ENCODE results near the gene ADORA2A.
"Not testable (repeated sequence)": the region's sequence is repeated elsewhere in the genome, so short reads cannot be mapped to it uniquely, and the experiment has no call there.

Gene ADORA2A

GRCh38 chr22:24482998-24483397, 55.6 kb downstream of the ADORA2A start:
- no peaks in the 10 kb centered on the region for H3K36me3 ChIP-seq (ENCODE audit: control insufficient read depth in 1 of 2, insufficient read depth in 2 of 2, low read length in 2 of 2)
- H3K4me3 ChIP-seq (ENCODE audit: low read depth in 1 of 2, low read length in 2 of 2): no peak overlapping the region
- no peaks in the 10 kb centered on the region for H3K9me3 ChIP-seq (ENCODE audit: control insufficient read depth in 1 of 2, low read length in 2 of 2)
- H3K27ac ChIP-seq (ENCODE audit: low read length): no peak overlapping the region
- H3K27me3 ChIP-seq (ENCODE audit: low read depth, low read length): no peaks in the 10 kb centered on the region
- no peaks in the 10 kb centered on the region for H3K4me1 ChIP-seq (ENCODE audit: control insufficient read depth in 1 of 2, insufficient read depth in 2 of 2, low read length in 2 of 2)

DNA sequence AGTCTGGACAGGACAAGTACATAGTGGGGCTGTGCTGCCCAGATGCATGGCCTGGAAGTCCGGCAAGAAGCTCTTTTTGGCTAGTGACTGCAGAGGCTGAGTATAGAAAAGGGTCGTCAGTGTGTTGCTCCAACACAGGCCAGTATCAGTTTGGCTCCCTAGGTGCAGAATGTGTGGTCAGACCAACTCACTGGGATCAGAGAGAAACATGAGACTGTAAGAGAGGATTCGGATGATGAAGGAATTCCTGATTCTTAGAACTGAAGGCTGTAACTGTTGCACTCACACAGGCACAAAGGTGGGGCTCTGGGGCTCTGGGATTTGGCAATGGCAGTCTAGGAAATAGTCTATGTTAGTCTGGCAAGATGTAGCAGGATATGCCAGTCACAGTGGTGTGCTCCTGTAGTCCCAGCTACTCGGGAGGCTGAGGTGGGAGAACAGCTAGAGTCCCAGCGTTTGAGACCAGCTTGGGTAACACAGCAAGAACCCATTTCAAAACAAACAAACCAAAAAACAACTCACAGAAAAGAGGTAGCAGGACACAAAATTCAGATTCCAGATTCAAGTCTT, 56.7 kb downstream of the ADORA2A start:
- Histone ChIP-seq H3K36me3 (ENCODE audit: control insufficient read depth in 1 of 2, insufficient read depth in 2 of 2, low read length in 2 of 2) (no peaks in the 10 kb centered on the region), H3K27me3 (ENCODE audit: low read depth, low read length) (no peaks in the 10 kb centered on the region), H3K9me3 (ENCODE audit: control insufficient read depth in 1 of 2, low read length in 2 of 2) (no peaks in the 10 kb centered on the region), H3K27ac (ENCODE audit: low read length) (no peak overlapping the region), H3K4me1 (ENCODE audit: control insufficient read depth in 1 of 2, insufficient read depth in 2 of 2, low read length in 2 of 2) (no peaks in the 10 kb centered on the region), H3K4me3 (ENCODE audit: low read depth in 1 of 2, low read length in 2 of 2) (no peak overlapping the region)

DNA sequence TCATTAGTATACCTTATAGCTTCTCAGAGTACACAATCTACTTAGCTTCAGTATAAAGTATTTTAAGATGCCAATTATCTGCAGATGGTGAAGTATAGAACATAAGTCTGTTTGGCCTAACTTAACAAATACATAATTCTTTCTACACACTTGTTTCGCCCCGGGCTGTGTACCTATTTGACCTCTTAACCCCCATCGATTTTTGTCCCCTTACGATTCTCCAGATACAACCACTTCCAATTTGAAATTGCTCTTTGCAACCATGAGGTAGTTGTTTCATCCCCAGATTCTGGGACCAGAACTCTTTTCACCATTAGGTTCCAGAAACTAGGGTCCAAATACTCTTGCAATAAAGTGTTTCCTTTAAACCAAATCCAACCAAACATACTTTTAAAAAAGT, 57.8 kb downstream of the ADORA2A start:
- Histone ChIP-seq H3K4me1 (ENCODE audit: control insufficient read depth in 1 of 2, insufficient read depth in 2 of 2, low read length in 2 of 2) (no peaks in the 10 kb centered on the region), H3K27me3 (ENCODE audit: low read depth, low read length) (no peaks in the 10 kb centered on the region), H3K9me3 (ENCODE audit: control insufficient read depth in 1 of 2, low read length in 2 of 2) (no peaks in the 10 kb centered on the region), H3K27ac (ENCODE audit: low read length) (no peak overlapping the region), H3K4me3 (ENCODE audit: low read depth in 1 of 2, low read length in 2 of 2) (no peak overlapping the region), H3K36me3 (ENCODE audit: control insufficient read depth in 1 of 2, insufficient read depth in 2 of 2, low read length in 2 of 2) (no peaks in the 10 kb centered on the region)

DNA sequence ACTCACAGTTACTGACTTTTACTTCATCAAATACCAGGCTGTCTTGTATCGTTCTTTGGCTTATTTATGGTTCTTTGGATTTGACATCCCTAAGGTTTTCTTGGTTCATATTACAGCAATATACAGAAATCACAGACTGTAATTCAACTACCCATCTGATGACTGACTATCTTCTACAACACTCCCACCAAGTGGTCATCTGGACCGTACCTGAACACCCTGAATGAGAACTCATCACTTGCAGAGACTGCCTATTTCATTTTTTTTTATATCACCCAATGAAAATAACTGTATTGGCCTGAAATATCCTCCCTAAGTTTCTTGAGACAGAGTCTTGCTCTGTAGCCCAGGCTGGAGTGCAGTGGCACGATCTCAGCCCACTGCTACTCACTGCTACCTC, 58.2 kb downstream of the ADORA2A start:
- Histone ChIP-seq H3K4me3 (ENCODE audit: low read depth in 1 of 2, low read length in 2 of 2) (no peak overlapping the region), H3K36me3 (ENCODE audit: control insufficient read depth in 1 of 2, insufficient read depth in 2 of 2, low read length in 2 of 2) (no peaks in the 10 kb centered on the region), H3K4me1 (ENCODE audit: control insufficient read depth in 1 of 2, insufficient read depth in 2 of 2, low read length in 2 of 2) (no peaks in the 10 kb centered on the region), H3K27ac (ENCODE audit: low read length) (no peak overlapping the region), H3K9me3 (ENCODE audit: control insufficient read depth in 1 of 2, low read length in 2 of 2) (no peaks in the 10 kb centered on the region), H3K27me3 (ENCODE audit: low read depth, low read length) (no peaks in the 10 kb centered on the region)

GRCh38 chr22:24486501-24486921, 59.1 kb downstream of the ADORA2A start:
- Histone ChIP-seq H3K9me3 (ENCODE audit: control insufficient read depth in 1 of 2, low read length in 2 of 2) (no peaks in the 10 kb centered on the region), H3K4me3 (ENCODE audit: low read depth in 1 of 2, low read length in 2 of 2) (no peak overlapping the region), H3K36me3 (ENCODE audit: control insufficient read depth in 1 of 2, insufficient read depth in 2 of 2, low read length in 2 of 2) (no peaks in the 10 kb centered on the region), H3K4me1 (ENCODE audit: control insufficient read depth in 1 of 2, insufficient read depth in 2 of 2, low read length in 2 of 2) (no peaks in the 10 kb centered on the region), H3K27me3 (ENCODE audit: low read depth, low read length) (no peaks in the 10 kb centered on the region), H3K27ac (ENCODE audit: low read length) (no peak overlapping the region)

- no peaks in the 10 kb centered on the region for H3K36me3 ChIP-seq (ENCODE audit: control insufficient read depth in 1 of 2, insufficient read depth in 2 of 2, low read length in 2 of 2)
- no peaks in the 10 kb centered on the region for H3K4me1 ChIP-seq (ENCODE audit: control insufficient read depth in 1 of 2, insufficient read depth in 2 of 2, low read length in 2 of 2)
- H3K27me3 ChIP-seq (ENCODE audit: low read depth, low read length): peaks cover 6% of the 10 kb centered on the region
- no peak overlapping the region for H3K27ac ChIP-seq (ENCODE audit: low read length)
- H3K4me3 ChIP-seq (ENCODE audit: low read depth in 1 of 2, low read length in 2 of 2): no peak overlapping the region
- H3K9me3 ChIP-seq (ENCODE audit: control insufficient read depth in 1 of 2, low read length in 2 of 2): no peaks in the 10 kb centered on the region
Observed at GRCh38 chr22:24489011-24489410, 61.6 kb downstream of the ADORA2A start.

DNA sequence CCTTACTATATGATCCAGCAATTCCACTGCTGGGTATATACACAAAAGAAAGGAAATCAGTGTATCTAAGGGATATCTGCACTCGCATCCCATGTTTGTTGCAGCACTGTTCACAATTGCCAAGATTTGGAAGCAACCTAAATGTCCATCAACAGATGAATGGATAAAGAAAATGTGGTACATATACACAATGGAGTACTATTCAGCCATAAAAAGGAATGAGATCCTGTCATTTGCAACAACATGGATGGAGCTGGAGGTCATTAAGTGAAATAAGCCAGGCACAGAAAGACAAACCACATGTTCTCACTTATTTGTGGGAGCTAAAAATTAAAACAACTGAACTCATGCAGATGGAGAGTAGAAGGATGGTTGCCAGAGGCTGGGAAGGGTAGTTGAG, 62.0 kb downstream of the ADORA2A start:
- not testable (repeated sequence) for H3K4me3 ChIP-seq (ENCODE audit: low read depth in 1 of 2, low read length in 2 of 2); H3K9me3 ChIP-seq (ENCODE audit: control insufficient read depth in 1 of 2, low read length in 2 of 2); H3K4me1 ChIP-seq (ENCODE audit: control insufficient read depth in 1 of 2, insufficient read depth in 2 of 2, low read length in 2 of 2); H3K27ac ChIP-seq (ENCODE audit: low read length); H3K36me3 ChIP-seq (ENCODE audit: control insufficient read depth in 1 of 2, insufficient read depth in 2 of 2, low read length in 2 of 2); H3K27me3 ChIP-seq (ENCODE audit: low read depth, low read length)
